IPS DF 4.7 (cell line): Measurements from ENCODE around the gene PIGU.
"Not testable (repeated sequence)": the region's sequence is repeated elsewhere in the genome, so short reads cannot be mapped to it uniquely, and the experiment has no call there.

ENCODE experiments used
- DNase-seq: peaks from one replicate; pipeline ENCODE4 v3.0.0-alpha.2; 2013; ENCODE audit warnings: low spot score; ENCODE audit errors: extremely low read depth

The PIGU gene

GRCh38 chr20:34535301-34535840 is 141.5 kb downstream of the PIGU start:
- no peak for DNase-seq

- DNase-seq, result no peak
Measured at GRCh38 chr20:34534391-34535165, 142.3 kb downstream of the PIGU start.

- no peak for DNase-seq
Measured at GRCh38 chr20:34532756-34533155, 144.1 kb downstream of the PIGU start.

DNA sequence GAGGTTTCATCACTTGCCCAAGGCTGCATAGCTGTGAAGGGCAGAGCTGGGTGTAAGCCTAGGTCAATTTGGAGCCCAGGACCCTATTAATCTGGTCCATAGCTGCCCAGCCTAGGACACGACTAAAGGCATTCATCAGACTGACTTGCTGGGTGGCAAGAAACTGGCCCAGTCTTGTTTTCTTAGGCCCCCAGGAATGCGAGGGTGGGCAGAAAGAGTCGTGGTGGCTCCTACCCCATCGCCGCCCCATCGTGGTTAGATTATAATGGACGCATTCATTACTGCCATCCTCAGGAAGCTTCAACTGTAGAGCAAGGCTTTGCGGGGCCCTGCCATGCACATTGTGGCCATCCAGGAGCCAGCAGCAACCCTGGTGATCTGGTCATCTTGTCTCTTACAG is 144.6 kb downstream of the PIGU start:
- no peak for DNase-seq

DNA sequence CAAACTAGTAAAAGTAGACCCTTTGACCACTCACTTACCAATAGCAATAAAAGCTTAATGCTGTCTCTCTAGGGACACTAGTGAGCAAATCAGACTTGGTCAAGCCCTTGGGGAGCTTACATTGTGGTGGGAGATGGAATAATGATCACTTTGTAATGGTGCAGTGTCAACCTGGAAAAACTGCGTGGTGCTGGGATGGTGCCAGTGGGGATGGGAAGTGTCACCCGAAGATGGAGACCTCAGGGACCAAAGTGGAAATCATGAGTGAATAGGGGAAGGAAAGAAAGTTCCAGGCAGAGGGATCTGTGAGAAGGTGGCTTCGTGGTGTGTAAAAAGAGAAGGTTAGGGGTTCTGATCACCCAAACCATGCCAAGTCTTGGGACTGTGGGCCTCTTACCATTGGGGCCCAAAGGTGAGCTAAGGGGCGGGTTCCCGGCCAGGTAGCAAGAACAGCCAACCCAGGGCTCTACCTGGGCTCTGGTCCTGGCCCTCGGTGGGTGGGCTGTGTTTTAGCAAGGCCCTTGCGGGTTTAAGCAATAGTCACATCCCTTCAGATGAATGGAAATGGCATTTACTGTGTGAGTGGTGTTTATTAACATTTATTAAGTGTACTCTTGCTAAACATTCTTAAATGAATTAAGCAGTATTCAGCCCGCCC is 145.2 kb downstream of the PIGU start:
- no peak for DNase-seq

DNA sequence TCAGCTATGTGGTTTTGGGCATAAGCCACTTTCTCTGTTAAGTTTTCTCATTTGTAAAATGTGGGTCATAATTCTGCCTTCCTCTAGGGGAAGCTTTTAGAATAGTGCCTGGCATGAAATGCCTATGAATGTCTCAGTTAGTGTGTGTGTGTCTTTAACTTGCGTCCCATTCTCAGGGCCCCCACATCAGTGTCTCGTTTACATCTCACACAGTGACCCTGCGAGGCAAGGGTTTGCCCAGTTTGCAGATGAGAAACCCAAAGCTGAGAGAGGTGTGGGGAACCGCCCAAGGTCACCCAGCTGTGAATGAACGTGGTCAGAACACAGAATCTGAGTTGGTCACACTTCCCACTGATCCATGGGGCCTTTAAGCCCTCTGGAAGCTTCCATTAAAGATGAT is 146.6 kb downstream of the PIGU start:
- DNase-seq, result no peak

DNA sequence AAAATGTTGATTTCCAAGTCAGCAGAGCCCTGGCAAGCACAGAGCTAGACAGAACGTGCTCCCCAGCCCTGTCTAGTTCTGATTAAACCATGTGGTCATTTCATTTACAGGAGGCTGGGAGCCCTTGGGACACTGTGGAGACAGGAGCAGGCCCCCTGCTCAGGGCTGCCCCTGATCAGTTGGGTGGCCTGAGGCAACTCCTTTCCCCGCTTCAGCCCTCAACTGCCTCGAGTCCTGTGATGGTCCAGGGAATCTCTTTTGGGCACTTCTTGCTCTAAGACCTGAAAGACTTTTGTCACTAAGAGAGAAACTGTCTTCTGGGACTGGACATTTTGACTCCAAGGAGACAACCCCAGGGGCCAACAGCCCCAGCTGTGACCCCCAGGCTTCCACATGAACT is 147.2 kb downstream of the PIGU start:
- DNase-seq, result no peak

DNA sequence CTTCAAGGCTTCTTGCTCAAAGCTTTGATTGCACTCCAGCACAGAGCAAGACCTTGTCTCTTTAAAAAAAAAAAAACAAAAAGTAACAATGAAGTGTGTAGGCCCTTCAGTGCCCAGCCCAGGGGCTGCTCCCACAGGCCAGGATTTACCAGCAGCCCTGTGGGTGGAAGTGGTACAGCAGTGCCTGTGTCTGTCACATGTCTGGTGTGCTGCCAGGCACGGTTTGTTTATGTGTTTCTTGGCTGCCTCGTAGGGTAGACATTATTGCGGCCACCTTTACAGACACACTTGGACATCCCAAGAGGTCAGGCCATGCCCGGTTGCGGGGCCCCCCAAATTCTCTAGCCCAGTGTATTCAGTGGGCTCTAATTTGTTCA is 148.0 kb downstream of the PIGU start:
- no peak for DNase-seq

DNA sequence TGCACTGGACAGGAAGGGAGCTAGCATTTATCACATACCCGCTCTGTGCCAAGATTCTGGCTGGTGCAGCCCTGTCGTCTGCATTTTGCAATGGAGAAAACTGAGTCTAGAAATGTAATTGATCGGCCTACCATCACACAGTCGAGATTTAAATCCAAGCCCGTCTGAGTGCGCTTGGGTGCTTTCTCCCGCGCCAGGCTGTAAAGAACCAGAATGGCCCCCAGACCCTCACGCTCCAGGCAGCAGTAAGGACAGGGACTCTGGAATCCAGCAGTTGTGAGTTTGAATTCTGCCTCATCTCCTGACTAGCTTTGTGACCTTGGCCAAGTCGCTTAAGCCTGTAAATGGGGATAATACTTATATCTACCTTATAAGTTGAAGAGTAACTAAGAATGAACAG is 149.9 kb downstream of the PIGU start:
- DNase-seq, result no peak

GRCh38 chr20:34526466-34526865 is 150.4 kb downstream of the PIGU start:
- no peak for DNase-seq

DNA sequence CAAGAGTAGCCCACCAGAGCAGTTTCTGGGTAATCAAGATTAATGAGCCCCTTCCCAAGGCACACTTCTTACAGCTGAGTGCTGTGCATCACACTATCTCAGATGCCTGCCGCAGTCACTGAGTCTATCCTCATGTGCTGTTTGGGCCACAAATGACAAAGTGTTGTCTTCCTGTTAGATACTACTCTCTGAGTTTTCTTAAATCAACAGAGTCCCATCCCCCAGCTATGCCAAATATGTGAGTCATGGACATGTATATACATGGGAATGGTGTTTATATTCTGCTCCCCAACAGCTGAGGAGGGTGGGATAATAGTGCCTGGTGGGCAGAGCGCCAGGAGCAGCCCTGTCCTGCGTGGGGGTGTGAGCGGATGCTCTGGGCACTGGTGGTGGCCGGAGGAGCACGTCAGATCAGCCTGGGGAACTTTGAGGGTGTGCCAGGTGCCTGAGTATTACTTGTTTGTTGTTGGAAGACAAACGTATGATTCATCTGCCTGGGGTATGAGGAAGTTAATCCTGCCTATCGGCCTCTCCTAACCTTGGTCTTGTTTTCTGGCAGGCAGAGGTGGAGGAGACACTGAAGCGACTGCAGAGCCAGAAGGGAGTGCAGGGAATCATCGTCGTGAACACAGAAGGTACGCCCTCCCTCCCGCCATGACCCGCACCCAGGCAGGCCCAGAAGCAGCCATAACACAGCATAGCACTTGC is 151.0 kb downstream of the PIGU start:
- DNase-seq, result no peak

GRCh38 chr20:34525342-34525708 is 151.6 kb downstream of the PIGU start:
- no peak for DNase-seq

DNA sequence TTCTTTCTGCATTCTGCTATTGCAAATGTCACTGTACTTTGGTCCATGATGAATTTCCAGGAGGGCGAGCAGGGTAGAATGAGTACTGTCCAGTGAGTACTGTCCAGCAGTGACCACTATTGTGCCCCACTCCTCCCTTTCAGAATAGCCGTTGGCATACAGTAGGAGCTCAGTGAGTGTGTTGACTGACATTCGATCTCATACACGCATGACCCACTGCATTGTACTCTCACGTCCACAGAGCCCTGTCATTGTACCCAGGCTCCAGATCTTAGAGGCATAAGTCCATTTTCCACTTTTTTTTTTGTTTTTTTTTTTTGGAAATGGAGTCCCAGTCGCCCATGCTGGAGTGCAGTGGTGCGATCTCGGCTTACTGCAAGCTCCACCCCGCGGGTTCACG is 152.5 kb downstream of the PIGU start:
- no peak for DNase-seq

- no peak for DNase-seq
Measured at GRCh38 chr20:34522969-34523871, 153.7 kb downstream of the PIGU start.

DNA sequence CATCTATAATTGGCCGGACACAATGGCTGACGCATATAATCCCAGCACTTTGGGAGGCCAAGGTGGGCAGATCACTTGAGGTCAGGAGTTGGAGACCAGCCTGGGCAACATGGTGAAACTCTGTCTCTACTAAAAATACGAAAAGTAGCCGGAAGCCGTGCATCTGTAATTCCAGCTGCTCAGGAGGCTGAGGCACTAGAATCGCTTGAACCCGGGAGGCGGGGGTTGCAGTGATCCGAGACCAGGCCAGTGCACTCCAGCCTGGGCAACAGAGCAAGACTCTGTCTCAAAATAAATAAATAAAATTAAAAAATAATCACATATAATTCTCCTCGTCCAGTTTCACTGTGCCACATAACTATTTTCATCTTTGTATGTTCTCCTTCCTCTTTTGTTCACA is 157.1 kb downstream of the PIGU start:
- DNase-seq, result not testable (repeated sequence)

DNA sequence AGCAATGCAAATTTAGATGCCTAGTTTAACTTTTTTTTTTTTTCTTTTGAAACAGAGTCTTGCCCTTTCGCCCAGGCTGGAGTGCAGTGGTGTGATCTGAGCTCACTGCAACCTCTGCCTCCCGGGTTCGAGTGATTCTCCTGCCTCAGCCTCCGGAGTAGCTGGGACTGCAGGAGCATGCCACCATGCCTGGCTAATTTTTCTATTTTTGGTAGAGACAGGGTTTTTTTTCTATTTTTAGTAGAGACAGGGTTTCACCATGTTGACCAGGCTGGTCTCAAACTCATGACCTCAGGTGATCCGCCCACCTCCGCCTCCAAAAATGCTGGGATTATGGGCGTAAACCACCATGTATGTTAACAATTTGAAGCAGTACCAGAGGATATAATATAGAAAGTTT is 158.0 kb downstream of the PIGU start:
- not testable (repeated sequence) for DNase-seq

DNA sequence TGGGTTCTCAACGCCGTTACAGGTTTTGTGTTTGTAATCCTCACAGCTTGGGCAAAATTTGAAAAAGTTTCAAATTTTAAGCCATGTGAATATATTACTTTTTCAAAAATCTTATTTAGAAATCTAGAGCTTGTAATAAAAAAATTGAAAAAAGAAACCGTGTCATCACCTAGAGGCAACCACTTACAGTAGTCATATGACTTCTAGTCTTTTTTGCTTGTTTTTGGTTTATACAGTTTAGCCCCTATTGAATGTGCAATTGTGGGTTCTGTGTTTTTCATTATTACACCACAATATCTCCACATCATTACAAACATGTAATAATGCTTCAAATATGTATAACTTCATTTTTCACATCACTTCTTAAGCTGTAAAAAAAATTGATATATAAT is 159.8 kb downstream of the PIGU start:
- DNase-seq, result no peak

GRCh38 chr20:34516247-34517113 is 160.4 kb downstream of the PIGU start, which contains the start of gene DYNLRB1:
Gene DYNLRB1 (plus strand): TSS chr20:34516422. CDS start chr20:34516459, 37 bp downstream.
- peak; percentile 81 for DNase-seq

GRCh38 chr20:34515484-34516246 is 161.2 kb downstream of the PIGU start:
- no peak for DNase-seq
